ENCODE results near the gene CHSY3.

Gene CHSY3

DNA sequence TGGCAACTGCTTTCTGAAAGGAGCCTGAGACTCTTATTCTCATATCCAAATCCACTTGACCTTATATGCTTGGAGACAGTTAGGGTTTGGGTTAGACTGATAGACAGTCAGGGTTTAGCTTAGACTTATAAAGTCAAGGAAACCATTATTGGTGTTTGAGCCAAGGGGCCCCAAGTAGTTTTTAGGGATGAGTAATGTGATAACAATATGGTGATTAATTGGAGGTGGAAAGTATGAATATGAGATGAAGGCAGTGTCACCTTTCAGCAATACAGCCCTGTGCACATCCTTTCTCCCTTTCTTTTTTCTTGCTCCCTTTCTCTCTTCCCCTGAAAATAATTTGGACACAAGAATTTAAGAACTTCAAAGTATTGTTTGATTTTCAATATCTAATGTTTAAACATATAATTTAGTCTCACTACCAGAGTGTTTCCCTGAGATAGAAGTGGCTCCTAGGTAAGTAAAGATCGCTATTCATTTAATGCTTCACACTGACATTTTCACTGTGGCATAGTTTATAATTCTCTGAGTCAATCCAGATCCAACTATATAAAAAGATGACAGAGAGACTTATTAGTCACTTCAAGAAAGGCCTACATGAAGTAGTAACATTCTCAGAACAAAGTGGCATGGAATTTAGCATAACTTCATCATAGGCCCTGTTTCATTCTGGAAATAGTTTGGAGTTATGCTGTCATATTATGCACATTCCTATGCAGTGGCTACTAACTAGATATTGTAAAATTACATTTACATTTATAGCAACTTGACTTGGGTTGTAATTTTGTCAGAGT, 200.8 kb downstream of the CHSY3 start:
- no peak for DNase-seq
- TF ChIP-seq POLR2A (IDR thresholded peaks at IDR 0.05; ENCODE audit: low read length) (no peak), GATA1 (IDR thresholded peaks at IDR 0.05; ENCODE audit: low read depth, low read length) (no peak)

DNA sequence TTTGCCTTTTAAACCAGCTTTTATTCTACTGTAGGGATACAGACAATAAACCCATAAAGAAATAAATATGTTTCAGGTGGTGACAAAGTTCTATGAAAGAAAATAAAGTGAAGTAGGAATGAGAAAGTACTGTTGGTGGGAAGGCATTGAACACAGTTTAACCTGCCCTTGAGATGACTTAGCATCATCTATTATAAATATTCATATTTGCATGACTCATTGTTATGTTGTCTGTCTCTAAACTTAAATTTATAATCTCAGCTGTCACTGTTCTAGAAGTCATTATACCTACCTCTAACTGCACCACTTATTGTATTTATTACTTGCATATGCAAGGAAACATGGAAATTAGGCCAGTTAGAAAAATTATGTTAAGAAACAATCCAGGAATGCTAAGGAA, 202.2 kb downstream of the CHSY3 start:
- no peak for TF ChIP-seq POLR2A (IDR thresholded peaks at IDR 0.05; ENCODE audit: low read length)
- no peak for TF ChIP-seq GATA1 (IDR thresholded peaks at IDR 0.05; ENCODE audit: low read depth, low read length)
- DNase-seq = no peak

DNA sequence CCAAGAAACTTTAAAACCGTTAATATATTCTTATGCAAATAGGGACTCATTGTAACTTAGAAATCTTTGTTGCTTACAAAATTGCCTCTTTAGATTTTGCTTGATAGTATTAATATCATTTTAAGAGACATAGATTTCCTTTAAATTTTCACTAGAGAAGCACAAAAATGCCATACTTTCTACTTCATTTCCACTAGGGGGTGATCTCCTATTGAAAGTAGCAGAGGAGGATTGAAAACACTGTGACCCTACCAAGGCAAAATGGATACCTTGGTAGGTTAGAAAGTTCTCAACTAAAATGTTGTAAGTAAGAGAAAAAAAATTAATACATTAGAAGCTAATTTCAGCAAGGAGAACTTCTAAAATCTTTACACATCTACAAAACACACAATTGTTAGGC, 204.9 kb downstream of the CHSY3 start:
- peak; percentile 7 to 24 for DNase-seq
- TF ChIP-seq POLR2A (IDR thresholded peaks at IDR 0.05; ENCODE audit: low read length) (no peak), GATA1 (IDR thresholded peaks at IDR 0.05; ENCODE audit: low read depth, low read length) (no peak)

DNA sequence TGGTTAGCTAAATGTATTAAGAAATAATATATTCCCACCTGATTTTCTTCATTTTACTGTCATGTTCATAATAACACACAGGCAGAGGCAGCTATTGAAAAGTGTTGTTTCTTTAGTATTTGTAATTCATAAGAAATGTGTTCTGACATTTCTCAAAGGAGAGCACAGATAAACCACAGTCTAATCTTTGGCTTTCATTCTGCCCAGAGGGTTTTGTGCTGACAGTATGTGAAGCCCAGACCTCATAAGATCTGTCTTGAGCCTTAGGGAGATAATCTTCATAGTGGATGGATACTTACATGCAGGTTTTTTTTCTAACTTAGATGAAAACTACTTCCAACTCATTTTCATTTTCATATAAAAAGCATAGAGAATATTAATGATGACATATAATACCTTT, 206.1 kb downstream of the CHSY3 start:
- DNase-seq = no peak
- TF ChIP-seq GATA1 (IDR thresholded peaks at IDR 0.05; ENCODE audit: low read depth, low read length) = no peak
- TF ChIP-seq POLR2A (IDR thresholded peaks at IDR 0.05; ENCODE audit: low read length) = no peak

DNA sequence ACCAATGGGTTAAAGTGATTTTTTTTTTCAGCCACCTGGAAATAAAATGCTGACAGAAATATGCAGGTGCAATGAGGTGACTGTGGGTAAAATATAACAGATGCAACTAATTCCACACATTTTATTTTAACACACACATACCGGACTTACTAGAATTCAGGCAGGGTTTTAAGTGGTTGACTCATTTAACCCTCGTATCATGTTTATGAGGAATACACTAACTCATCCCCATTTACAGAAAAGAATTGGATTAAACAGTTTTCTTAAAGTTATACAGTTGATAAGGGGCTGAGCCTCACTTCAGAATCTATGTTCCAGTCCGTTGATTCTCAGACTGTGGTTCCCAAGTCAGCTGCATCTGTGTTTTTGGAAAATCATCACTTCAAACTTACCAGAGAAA, 207.5 kb downstream of the CHSY3 start:
- no peak for DNase-seq
- no peak for TF ChIP-seq GATA1 (IDR thresholded peaks at IDR 0.05; ENCODE audit: low read depth, low read length)
- TF ChIP-seq POLR2A (IDR thresholded peaks at IDR 0.05; ENCODE audit: low read length) = no peak

DNA sequence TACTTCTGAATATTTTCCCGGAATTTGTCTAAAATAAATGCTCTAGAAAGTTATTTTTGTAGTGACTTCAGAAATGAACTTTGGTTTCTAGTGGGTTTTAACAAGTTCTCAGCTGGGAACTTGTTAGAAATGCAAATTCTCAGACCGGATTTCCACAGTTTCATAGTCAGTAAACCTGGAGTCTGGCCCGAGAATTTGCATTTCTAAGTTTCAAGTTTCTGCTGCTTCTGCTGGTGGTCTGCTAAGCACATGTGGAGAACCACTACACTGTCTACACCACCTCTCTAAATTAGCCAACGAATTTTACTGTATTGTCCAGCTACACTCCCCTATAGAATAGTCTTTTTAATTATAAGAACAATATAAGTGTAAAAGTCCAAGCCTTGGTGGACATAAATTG, 208.0 kb downstream of the CHSY3 start:
- no peak for TF ChIP-seq GATA1 (IDR thresholded peaks at IDR 0.05; ENCODE audit: low read depth, low read length)
- TF ChIP-seq POLR2A (IDR thresholded peaks at IDR 0.05; ENCODE audit: low read length) = no peak
- DNase-seq = no peak

DNA sequence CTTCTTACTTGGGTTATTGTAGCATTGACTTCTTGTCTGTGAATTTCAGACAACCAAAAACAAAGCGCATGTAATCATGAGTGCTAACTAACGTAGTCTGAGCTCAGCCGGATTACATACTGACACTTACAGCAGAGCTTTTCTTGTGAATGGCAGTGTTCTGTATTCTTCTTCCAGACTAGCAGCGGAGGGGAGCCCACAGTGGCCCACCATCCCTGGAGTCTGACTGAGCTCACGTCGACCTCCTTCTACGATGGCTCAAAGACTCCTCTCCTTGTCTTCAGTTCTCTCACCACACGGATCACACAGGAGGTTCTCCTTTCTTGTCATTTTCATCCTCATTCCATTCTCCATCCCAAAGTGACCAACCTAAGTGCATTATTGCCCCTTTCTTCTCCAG, 211.4 kb downstream of the CHSY3 start:
- DNase-seq = no peak
- no peak for TF ChIP-seq POLR2A (IDR thresholded peaks at IDR 0.05; ENCODE audit: low read length)
- no peak for TF ChIP-seq GATA1 (IDR thresholded peaks at IDR 0.05; ENCODE audit: low read depth, low read length)

DNA sequence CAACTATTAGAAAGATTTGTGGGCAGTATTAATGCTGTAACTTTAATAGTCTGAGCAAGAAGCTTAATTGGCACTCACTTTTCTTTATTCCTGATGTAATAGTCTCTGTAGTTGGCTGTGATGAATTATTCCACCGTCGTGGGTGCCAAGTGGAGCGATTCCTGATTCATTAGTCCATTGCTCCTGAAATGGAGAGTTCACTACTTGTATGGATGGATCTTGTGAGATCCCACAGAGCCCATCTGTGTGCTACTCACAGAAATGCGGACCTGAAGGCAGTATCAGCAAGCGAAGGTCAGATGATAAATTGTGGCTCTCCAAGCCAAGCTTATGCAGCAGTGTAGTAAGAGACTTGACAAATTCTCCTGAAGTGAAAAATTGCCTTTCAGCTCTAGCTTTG, 212.2 kb downstream of the CHSY3 start:
- no peak for DNase-seq
- no peak for TF ChIP-seq POLR2A (IDR thresholded peaks at IDR 0.05; ENCODE audit: low read length)
- TF ChIP-seq GATA1 (IDR thresholded peaks at IDR 0.05; ENCODE audit: low read depth, low read length) = no peak

DNA sequence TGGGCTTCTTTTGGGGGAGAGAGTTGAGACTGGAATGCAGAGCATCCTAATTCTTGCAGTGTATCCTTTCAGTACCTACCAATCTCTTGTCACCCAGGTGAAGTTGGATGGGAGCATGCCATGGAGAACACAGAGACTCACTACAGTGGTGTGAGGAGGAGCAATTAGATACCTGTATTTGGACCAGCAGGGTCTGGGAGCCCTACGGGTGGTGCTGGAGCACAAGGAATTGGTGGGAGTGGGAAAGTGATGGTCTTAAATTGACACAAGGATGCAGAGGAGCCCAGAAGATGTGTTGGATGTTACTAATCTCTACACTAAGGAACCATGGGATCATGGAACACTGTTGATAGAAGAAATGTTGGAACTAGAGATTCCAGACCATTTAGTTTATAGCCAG, 212.7 kb downstream of the CHSY3 start:
- no peak for DNase-seq
- TF ChIP-seq POLR2A (IDR thresholded peaks at IDR 0.05; ENCODE audit: low read length) (no peak), GATA1 (IDR thresholded peaks at IDR 0.05; ENCODE audit: low read depth, low read length) (no peak)

DNA sequence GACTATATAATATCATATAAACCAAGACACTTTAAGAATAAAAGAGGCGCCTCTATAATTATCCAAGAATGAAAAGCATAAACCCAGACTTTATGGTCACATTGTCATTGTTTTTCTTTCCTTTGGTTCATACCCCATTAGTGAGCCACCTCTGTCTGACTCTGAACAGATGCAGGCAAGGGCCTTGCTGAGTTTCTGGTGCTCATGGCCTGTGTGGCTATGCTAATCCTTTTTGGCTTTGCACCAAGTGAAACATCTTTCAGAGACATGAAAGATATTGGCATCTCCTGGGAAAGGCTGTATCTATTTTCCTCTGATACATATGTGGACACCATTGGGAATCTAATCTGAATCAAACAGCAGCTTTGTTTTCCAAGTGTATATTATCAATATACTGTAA, 222.5 kb downstream of the CHSY3 start:
- DNase-seq = no peak

DNA sequence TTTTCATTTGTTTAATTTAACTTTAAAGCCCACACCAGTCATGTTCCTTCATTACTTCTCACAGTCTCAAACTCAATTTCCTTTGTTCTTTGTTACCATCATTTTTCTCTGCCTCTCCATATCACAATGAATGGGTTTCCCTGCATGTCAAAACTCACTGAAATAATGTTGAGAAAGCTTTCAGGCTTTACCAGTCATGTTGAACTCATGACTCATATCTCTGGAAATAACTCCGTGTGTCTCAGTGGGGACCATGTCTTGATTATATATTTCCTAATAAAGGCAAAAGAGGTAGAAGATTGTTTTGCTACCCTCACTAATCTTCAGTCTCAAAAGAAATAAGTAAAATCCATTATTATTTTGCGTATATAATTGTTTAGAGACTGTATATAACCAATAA, 231.2 kb downstream of the CHSY3 start:
- DNase-seq = no peak
- no peak for TF ChIP-seq GATA1 (IDR thresholded peaks at IDR 0.05; ENCODE audit: low read depth, low read length)
- no peak for TF ChIP-seq POLR2A (IDR thresholded peaks at IDR 0.05; ENCODE audit: low read length)

More for the DNA sequence above, 222.5 kb downstream of the CHSY3 start:
- TF ChIP-seq POLR2A (IDR thresholded peaks at IDR 0.05; ENCODE audit: low read length) = no peak
- TF ChIP-seq GATA1 (IDR thresholded peaks at IDR 0.05; ENCODE audit: low read depth, low read length) = no peak

DNA sequence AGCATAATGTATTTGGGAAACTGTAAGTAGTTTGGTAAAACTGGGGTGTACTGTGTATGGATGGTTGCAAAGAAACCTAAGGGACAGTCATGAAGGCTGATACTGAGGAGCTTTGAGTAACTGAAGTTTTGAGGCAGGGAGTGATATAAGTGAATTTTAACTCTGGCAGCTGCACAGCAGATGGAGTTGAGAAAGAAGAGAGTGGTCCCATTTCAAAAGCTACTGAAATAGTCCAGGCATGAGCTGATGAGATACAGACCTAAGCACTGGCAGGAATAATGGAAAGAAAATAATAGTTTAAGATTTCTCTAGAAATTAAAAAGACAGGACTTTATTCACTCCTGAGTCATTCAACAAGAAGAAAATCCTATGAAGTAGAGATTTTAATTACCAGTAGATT, 232.0 kb downstream of the CHSY3 start:
- TF ChIP-seq POLR2A (IDR thresholded peaks at IDR 0.05; ENCODE audit: low read length) (no peak), GATA1 (IDR thresholded peaks at IDR 0.05; ENCODE audit: low read depth, low read length) (no peak)
- no peak for DNase-seq

DNA sequence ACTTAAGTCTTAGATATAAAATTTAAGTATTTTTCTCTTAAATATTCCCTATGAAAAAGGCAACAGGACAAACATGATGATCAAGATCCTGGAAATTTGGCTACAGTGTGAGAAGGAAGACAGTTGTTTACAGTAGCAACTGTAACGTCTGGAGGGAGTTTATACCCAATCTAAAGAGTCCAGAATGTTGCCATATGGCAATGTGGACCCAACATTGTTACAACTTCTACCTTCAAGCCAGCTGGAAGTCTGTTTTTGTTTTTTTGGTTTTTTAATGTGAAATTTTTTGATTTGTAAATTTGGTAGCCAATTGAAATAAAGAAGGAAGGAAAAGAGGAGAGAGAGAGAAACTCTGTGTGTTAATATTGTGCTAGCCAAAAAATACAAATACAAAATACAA, 233.4 kb downstream of the CHSY3 start:
- TF ChIP-seq GATA1 (IDR thresholded peaks at IDR 0.05; ENCODE audit: low read depth, low read length) (no peak), POLR2A (IDR thresholded peaks at IDR 0.05; ENCODE audit: low read length) (no peak)
- DNase-seq = no peak

DNA sequence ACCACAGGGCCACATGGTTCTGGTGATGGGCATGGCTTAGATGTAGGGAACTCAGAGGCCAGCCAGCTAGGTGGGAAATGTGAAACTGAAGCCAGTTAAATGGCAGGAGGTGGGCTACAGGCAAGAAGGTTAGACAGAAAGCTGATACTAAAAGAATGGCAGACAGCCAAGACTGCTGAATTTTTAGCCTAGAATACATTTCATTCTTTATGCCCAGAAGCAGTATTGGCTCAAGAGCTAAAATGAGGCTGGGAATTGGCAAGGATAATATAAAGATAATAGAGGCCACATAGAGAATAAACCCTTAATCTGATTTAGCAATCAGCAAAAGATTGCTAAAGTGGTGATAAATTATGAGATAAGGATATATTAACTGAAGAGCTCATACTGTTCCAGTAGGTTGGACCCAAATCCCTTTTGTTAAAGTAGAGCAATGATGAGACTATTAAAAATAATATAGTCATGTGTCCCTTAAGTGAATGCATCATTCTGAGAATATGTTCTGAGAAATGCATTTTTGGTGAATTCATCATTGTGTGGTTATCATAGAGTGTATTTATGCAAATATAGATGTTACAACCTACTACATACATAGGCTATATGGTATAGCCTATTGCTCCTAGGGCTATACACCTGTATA, 234.3 kb downstream of the CHSY3 start:
- TF ChIP-seq POLR2A (IDR thresholded peaks at IDR 0.05; ENCODE audit: low read length) = no peak
- TF ChIP-seq GATA1 (IDR thresholded peaks at IDR 0.05; ENCODE audit: low read depth, low read length) = no peak
- DNase-seq = no peak
